Tibial artery (tissue), 4 donors: ENCODE data around the gene FAM124A.

Source experiments
- DNase-seq, 2 donors: peaks; one replicate each; pipeline ENCODE4 v3.0.0-alpha.2; 2019
- H3K27ac ChIP-seq, 2 donors: fragments of 200-600 bp; sonication (generic) in 1 of 2; 1 replicate in 1 of 2; 2 replicates in 1 of 2; pipeline ENCODE4 v1.5.1; 2018 to 2019; ENCODE audit warnings: mild to moderate bottlenecking in 1 of 2
- H3K27me3 ChIP-seq, 2 donors: fragments of 200-600 bp; sonication (generic) in 1 of 2; one replicate each; pipeline versions ENCODE4 v1.5.1 to v1.6.0; 2016 to 2019
- H3K36me3 ChIP-seq, 3 donors: fragments of 200-600 bp; sonication (generic) in 2 of 3; one replicate each; pipeline ENCODE4 v1.5.1; 2016 to 2019; ENCODE audit warnings: mild to moderate bottlenecking in 2 of 3
- H3K4me1 ChIP-seq, 4 donors: fragments of 200-600 bp; sonication (generic) in 2 of 4; 1 replicate in 3 of 4; 2 replicates in 1 of 4; pipeline ENCODE4 v1.5.1; 2016 to 2019
- H3K4me3 ChIP-seq, 2 donors: fragments of 200-600 bp; sonication (generic) in 1 of 2; 1 replicate in 1 of 2; 2 replicates in 1 of 2; pipeline ENCODE4 v1.5.1; 2018 to 2019; ENCODE audit warnings: mild to moderate bottlenecking in 2 of 2
- H3K9me3 ChIP-seq, 3 donors: fragments of 200-600 bp; sonication (generic) in 1 of 3; one replicate each; pipeline ENCODE4 v1.5.1; 2016 to 2019
- intact Hi-C: fragments of 100-400 bp; cut with DNase I; formaldehyde crosslinking; loops from one replicate; pipeline ENCODE4 v1.15.0; 2023; ENCODE audit warnings: low total_unique reads
- TF ChIP-seq, protein P1 (sequence below), 2 experiments: fragments of 200-600 bp in 1 of 2; fragments of 450-650 bp in 1 of 2; IDR thresholded peaks; one replicate each; pipeline ENCODE4 v1.5.1; 2017 to 2019; ENCODE audit warnings: antibody characterized with exemption in 2 of 2, mild to moderate bottlenecking in 1 of 2, moderate library complexity in 1 of 2

The FAM124A gene

GRCh38 chr13:51332566-51333361 lies 110.6 kb downstream of the FAM124A start:
- TF ChIP-seq, protein P1, sequence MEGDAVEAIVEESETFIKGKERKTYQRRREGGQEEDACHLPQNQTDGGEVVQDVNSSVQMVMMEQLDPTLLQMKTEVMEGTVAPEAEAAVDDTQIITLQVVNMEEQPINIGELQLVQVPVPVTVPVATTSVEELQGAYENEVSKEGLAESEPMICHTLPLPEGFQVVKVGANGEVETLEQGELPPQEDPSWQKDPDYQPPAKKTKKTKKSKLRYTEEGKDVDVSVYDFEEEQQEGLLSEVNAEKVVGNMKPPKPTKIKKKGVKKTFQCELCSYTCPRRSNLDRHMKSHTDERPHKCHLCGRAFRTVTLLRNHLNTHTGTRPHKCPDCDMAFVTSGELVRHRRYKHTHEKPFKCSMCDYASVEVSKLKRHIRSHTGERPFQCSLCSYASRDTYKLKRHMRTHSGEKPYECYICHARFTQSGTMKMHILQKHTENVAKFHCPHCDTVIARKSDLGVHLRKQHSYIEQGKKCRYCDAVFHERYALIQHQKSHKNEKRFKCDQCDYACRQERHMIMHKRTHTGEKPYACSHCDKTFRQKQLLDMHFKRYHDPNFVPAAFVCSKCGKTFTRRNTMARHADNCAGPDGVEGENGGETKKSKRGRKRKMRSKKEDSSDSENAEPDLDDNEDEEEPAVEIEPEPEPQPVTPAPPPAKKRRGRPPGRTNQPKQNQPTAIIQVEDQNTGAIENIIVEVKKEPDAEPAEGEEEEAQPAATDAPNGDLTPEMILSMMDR (IDR thresholded peaks at IDR 0.05): no peak
- intact Hi-C loops: no loop called here
- Histone ChIP-seq H3K9me3 (no peaks in the 10 kb centered on the region), H3K27ac (no peak overlapping the region), H3K36me3 (no peaks in the 10 kb centered on the region), H3K4me1 (no peaks in the 10 kb centered on the region), H3K4me3 (no peak overlapping the region), H3K27me3 (no peaks in the 10 kb centered on the region)
- no peak for DNase-seq

DNA sequence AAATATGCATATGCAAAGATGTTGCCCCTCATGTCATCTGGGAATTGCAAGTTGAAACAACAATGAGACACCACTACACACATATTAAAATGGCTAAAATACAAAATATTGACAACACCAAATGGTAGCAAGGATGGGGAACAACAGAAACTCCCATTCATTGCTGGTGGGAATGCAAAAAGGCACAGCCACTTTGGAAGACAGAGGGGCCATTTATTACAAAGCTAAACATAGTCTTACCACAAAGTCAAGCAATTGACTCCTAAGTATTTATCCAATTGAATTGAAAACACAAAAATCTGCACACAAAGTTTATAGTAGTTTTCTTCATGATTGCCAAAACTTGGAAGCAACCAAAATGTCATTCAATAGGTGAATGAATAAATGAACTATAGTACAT lies 111.2 kb downstream of the FAM124A start:
- TF ChIP-seq, protein P1 (IDR thresholded peaks at IDR 0.05): no peak
- Histone ChIP-seq H3K4me3 (no peak overlapping the region), H3K36me3 (no peaks in the 10 kb centered on the region), H3K27me3 (no peaks in the 10 kb centered on the region), H3K4me1 (no peaks in the 10 kb centered on the region), H3K9me3 (no peaks in the 10 kb centered on the region), H3K27ac (no peak overlapping the region)
- no peak for DNase-seq
- intact Hi-C loops: no loop called here

- Histone ChIP-seq H3K4me3 (no peak overlapping the region), H3K27ac (no peak overlapping the region), H3K4me1 (no peaks in the 10 kb centered on the region), H3K36me3 (no peaks in the 10 kb centered on the region), H3K27me3 (no peaks in the 10 kb centered on the region), H3K9me3 (no peaks in the 10 kb centered on the region)
- DNase-seq: no peak
- TF ChIP-seq, protein P1 (IDR thresholded peaks at IDR 0.05): no peak
- intact Hi-C loops: no loop called here
Measured at GRCh38 chr13:51333826-51334225, 111.6 kb downstream of the FAM124A start.
